ENCODE measurements around the gene RHCG.

The RHCG gene

DNA sequence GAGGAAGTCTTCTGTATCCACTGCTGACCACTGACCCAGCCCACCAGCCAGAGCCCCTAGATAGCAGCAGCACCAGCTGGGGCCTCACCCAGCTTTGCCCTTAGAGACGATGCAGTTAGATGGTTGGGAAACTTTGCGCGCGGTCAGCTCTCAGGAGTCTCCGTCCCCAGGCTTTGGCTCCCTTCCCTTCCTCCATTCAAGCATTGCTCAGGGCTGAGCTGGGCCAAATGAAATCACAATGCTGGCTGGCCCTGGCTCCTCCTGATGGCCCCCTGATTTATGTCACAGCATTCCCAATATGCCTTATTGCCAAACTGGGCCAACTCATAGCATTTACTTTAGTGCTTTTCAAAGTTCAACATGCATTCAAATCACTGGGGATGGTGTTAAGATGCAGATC is 34.6 kb upstream of the RHCG start:
- TF ChIP-seq, protein P1, sequence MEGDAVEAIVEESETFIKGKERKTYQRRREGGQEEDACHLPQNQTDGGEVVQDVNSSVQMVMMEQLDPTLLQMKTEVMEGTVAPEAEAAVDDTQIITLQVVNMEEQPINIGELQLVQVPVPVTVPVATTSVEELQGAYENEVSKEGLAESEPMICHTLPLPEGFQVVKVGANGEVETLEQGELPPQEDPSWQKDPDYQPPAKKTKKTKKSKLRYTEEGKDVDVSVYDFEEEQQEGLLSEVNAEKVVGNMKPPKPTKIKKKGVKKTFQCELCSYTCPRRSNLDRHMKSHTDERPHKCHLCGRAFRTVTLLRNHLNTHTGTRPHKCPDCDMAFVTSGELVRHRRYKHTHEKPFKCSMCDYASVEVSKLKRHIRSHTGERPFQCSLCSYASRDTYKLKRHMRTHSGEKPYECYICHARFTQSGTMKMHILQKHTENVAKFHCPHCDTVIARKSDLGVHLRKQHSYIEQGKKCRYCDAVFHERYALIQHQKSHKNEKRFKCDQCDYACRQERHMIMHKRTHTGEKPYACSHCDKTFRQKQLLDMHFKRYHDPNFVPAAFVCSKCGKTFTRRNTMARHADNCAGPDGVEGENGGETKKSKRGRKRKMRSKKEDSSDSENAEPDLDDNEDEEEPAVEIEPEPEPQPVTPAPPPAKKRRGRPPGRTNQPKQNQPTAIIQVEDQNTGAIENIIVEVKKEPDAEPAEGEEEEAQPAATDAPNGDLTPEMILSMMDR (IDR thresholded peaks at IDR 0.05; ENCODE audit: low read length): no peak
- no peak for TF ChIP-seq EZH2 (IDR thresholded peaks at IDR 0.05; ENCODE audit: borderline replicate concordance, low read length)
- Histone ChIP-seq H3K27me3 (ENCODE audit: insufficient read depth, low read length) (no peaks in the 10 kb centered on the region), H3K36me3 (ENCODE audit: insufficient read depth, low read length) (no peaks in the 10 kb centered on the region), H4K20me1 (ENCODE audit: insufficient read depth, low read length) (no peaks in the 10 kb centered on the region), H3K9me2 (ENCODE audit: low read depth, low read length) (no peaks in the 10 kb centered on the region), H3K4me2 (ENCODE audit: low read length) (no peak overlapping the region), H3K4me1 (ENCODE audit: insufficient read depth, low read length, severe bottlenecking) (no peaks in the 10 kb centered on the region), H3K79me2 (ENCODE audit: insufficient read depth, low read length) (no peaks in the 10 kb centered on the region), H3K4me3 (ENCODE audit: low read depth, low read length, poor library complexity, severe bottlenecking) (no peak overlapping the region), H3F3A (ENCODE audit: insufficient read depth, low read length) (no peaks in the 10 kb centered on the region), H3K9ac (ENCODE audit: low read length) (no peak overlapping the region), H3K27ac (ENCODE audit: low read depth, low read length, poor library complexity, severe bottlenecking) (no peak overlapping the region), H2AFZ (ENCODE audit: low read length) (no peak overlapping the region), H3K9me3 (ENCODE audit: low read length) (no peaks in the 10 kb centered on the region)

DNA sequence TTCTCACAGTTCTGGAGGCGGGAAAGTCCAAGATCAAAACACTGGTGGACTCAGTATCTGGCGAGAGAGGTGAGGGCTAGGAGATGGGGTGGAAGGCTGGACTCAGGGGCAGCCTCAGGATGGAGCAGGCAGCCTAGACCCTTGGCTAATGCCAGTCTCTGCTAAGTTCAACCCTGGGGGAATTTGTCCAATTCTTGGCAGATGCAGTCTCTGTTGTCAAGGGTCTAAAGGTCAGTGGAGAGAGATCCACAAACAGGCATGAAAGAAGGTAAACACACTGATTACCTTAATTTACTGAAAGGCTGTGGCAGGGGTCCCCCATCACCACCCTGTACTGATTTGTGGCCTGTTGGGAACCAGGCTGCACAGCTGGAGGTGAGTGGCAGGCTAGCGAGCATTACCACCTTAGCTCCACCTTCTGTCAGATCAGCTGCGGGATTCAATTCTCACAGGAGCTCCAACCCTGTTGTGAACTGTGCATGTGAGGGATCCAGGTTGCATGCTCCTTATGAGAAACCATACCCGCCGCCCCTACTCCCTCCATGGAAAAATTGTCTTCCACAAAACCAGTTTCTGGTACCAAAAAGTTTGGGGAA is 32.5 kb upstream of the RHCG start:
- no peaks in the 10 kb centered on the region for H3F3A ChIP-seq (ENCODE audit: insufficient read depth, low read length)
- no peaks in the 10 kb centered on the region; the same call in 1 of the 2 replicates for H3K27me3 ChIP-seq (ENCODE audit: insufficient read depth, low read length)
- no peaks in the 10 kb centered on the region for H3K4me1 ChIP-seq (ENCODE audit: insufficient read depth, low read length, severe bottlenecking)
- no peak overlapping the region for H3K4me2 ChIP-seq (ENCODE audit: low read length)
- no peaks in the 10 kb centered on the region for H3K9me2 ChIP-seq (ENCODE audit: low read depth, low read length)
- H2AFZ ChIP-seq (ENCODE audit: low read length): no peak overlapping the region
- H3K4me3 ChIP-seq (ENCODE audit: low read depth, low read length, poor library complexity, severe bottlenecking): no peak overlapping the region
- no peaks in the 10 kb centered on the region for H3K36me3 ChIP-seq (ENCODE audit: insufficient read depth, low read length)
- TF ChIP-seq EZH2 (IDR thresholded peaks at IDR 0.05; ENCODE audit: borderline replicate concordance, low read length): no peak
- TF ChIP-seq, protein P1 (IDR thresholded peaks at IDR 0.05; ENCODE audit: low read length): no peak
- no peaks in the 10 kb centered on the region for H3K79me2 ChIP-seq (ENCODE audit: insufficient read depth, low read length)
- H3K9me3 ChIP-seq (ENCODE audit: low read length): no peaks in the 10 kb centered on the region
- no peaks in the 10 kb centered on the region for H4K20me1 ChIP-seq (ENCODE audit: insufficient read depth, low read length)
- no peak overlapping the region for H3K9ac ChIP-seq (ENCODE audit: low read length)
- no peak overlapping the region for H3K27ac ChIP-seq (ENCODE audit: low read depth, low read length, poor library complexity, severe bottlenecking)

DNA sequence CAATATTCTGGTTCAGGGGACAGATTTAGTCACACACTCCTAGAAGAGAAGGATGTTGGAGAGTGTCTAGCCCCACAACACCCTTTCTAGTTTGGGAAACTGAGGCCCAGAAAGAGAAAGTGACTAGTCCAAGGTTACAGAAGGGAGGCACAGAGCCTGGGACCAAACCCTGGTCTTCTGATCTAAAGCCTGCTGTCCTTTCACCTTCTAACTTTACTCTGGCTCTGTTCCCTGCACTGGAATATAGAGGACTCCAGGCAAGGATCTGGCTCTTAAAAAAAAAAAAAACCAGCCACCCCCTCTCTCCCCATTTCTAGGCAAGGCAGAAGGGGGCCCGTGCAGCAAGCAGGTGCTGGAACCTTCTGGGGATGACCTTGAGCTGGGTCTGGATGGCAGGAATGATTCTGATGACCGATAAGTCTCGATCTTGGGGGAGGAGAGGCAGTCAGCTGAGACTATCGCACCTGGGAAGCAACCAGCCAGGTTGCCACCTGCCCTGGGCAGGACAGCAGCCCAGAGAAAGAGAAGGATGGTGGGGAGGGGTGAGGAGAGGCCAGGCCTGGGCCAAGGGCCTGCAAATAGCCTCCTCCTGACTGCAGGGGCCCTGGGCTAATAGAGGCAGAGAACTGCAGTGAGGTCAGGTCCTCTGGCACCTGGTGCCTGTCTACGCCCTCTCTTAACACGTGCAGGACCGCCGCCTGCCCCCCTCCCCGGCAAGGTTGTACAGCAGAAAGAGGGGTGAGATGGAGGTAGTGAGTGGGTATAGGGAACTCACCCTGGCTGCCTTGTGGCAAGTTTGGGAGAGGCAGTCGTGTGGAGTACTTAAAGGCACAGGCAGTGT is 30.4 kb upstream of the RHCG start:
- H3K9ac ChIP-seq (ENCODE audit: low read length): no peak overlapping the region
- no peaks in the 10 kb centered on the region for H3F3A ChIP-seq (ENCODE audit: insufficient read depth, low read length)
- H4K20me1 ChIP-seq (ENCODE audit: insufficient read depth, low read length): no peaks in the 10 kb centered on the region
- H3K9me3 ChIP-seq (ENCODE audit: low read length): no peaks in the 10 kb centered on the region
- H3K4me2 ChIP-seq (ENCODE audit: low read length): no peak overlapping the region
- no peaks in the 10 kb centered on the region for H3K4me1 ChIP-seq (ENCODE audit: insufficient read depth, low read length, severe bottlenecking)
- H3K27me3 ChIP-seq (ENCODE audit: insufficient read depth, low read length): no peaks in the 10 kb centered on the region; the same call in 1 of the 2 replicates
- no peaks in the 10 kb centered on the region for H3K9me2 ChIP-seq (ENCODE audit: low read depth, low read length)
- H3K27ac ChIP-seq (ENCODE audit: low read depth, low read length, poor library complexity, severe bottlenecking): no peak overlapping the region
- no peaks in the 10 kb centered on the region for H3K36me3 ChIP-seq (ENCODE audit: insufficient read depth, low read length)
- H2AFZ ChIP-seq (ENCODE audit: low read length): no peak overlapping the region
- H3K4me3 ChIP-seq (ENCODE audit: low read depth, low read length, poor library complexity, severe bottlenecking): no peak overlapping the region
- no peak for TF ChIP-seq EZH2 (IDR thresholded peaks at IDR 0.05; ENCODE audit: borderline replicate concordance, low read length)
- TF ChIP-seq, protein P1 (IDR thresholded peaks at IDR 0.05; ENCODE audit: low read length): no peak
- H3K79me2 ChIP-seq (ENCODE audit: insufficient read depth, low read length): no peaks in the 10 kb centered on the region

Data from OCI-LY1 (cell line).